WTC11 (cell line): Measurements from ENCODE around the gene SCN9A. TPM values are rescaled to one million over a fixed set of nuclear protein-coding genes. Genes with fewer than 3 reads are reported as not detected.
"Not testable (repeated sequence)": the region's sequence is repeated elsewhere in the genome, so short reads cannot be mapped to it uniquely, and the experiment has no call there.

ENCODE experiments used
- ATAC-seq: fragments of 200-7000 bp; cut with Tn5 transposase; 2 replicates; pipeline ENCODE4 v1.10.0; 2021; ENCODE audit warnings: mild to moderate bottlenecking, moderate library complexity
- CTCF ChIA-PET: fragments of 300-600 bp; sonication (Branson Sonifier 250); formaldehyde crosslinking; loops from one replicate; lab custom pipeline; 2021; ENCODE audit warnings: antibody characterized with exemption; lab: Charles Lee
- POLR2A ChIA-PET: fragments of 350-600 bp; sonication (Branson Sonifier 250); formaldehyde crosslinking; loops from one replicate; lab custom pipeline; 2021; ENCODE audit warnings: antibody characterized with exemption; lab: Charles Lee
- DNase-seq: peaks from one replicate; pipeline ENCODE4 v3.0.0; 2021; ENCODE audit warnings: low spot score
- H3K27ac Mint-ChIP-seq: 2 replicates; pipeline ENCODE4 v1.8.0; 2021; ENCODE audit warnings: mixed read lengths
- H3K27me3 Mint-ChIP-seq: 2 replicates; pipeline ENCODE4 v1.8.0; 2021; ENCODE audit warnings: low read depth, mild to moderate bottlenecking, moderate library complexity, mixed read lengths
- H3K36me3 Mint-ChIP-seq: 2 replicates; pipeline ENCODE4 v1.8.0; 2021; ENCODE audit warnings: mixed read lengths
- H3K4me1 Mint-ChIP-seq: 2 replicates; pipeline ENCODE4 v1.8.0; 2022; ENCODE audit warnings: mixed read lengths
- H3K4me3 Mint-ChIP-seq: 2 replicates; pipeline ENCODE4 v1.8.0; 2021; ENCODE audit warnings: mild to moderate bottlenecking, moderate library complexity, mixed read lengths
- H3K9me3 Mint-ChIP-seq: 2 replicates; pipeline ENCODE4 v1.8.0; 2021; ENCODE audit warnings: mixed read lengths
- CBFB ChIP-seq: sonication (generic); formaldehyde crosslinking; IDR thresholded peaks from 2 replicates; pipeline ENCODE4 v1.8.1; 2022; ENCODE audit warnings: mild to moderate bottlenecking, low read depth, missing genetic modification reagents
- CDX4 ChIP-seq: fragments of 250-450 bp; sonication (Bioruptor Pico); IDR thresholded peaks from 2 replicates; pipeline ENCODE4 v1.9.0; 2021; ENCODE audit warnings: moderate library complexity, mild to moderate bottlenecking, inconsistent platforms, borderline replicate concordance
- E2F1 ChIP-seq: sonication (generic); formaldehyde crosslinking; IDR thresholded peaks from 2 replicates; pipeline ENCODE4 v1.8.0; 2022; ENCODE audit warnings: mild to moderate bottlenecking, missing genetic modification reagents
- E2F4 ChIP-seq: sonication (generic); formaldehyde crosslinking; IDR thresholded peaks from 2 replicates; pipeline ENCODE4 v1.8.1; 2022; ENCODE audit warnings: low read depth, mild to moderate bottlenecking, moderate library complexity, missing genetic modification reagents, borderline replicate concordance
- E2F5 ChIP-seq: sonication (generic); formaldehyde crosslinking; IDR thresholded peaks from 2 replicates; pipeline ENCODE4 v1.8.1; 2022; ENCODE audit warnings: mild to moderate bottlenecking, moderate library complexity, missing genetic modification reagents
- FOXK1 ChIP-seq: sonication (generic); formaldehyde crosslinking; IDR thresholded peaks from 2 replicates; pipeline ENCODE4 v1.8.0; 2022; ENCODE audit warnings: mild to moderate bottlenecking, moderate library complexity, missing genetic modification reagents
- HMGA2 ChIP-seq: fragments of 250-450 bp; sonication (Bioruptor Pico); IDR thresholded peaks from 2 replicates; pipeline ENCODE4 v1.4.0; 2021; ENCODE audit warnings: mild to moderate bottlenecking, moderate library complexity
- KAT7 ChIP-seq: sonication (generic); formaldehyde crosslinking; IDR thresholded peaks from 2 replicates; pipeline ENCODE4 v1.8.1; 2023; ENCODE audit warnings: missing genetic modification reagents, mild to moderate bottlenecking, borderline replicate concordance
- NFE2L1 ChIP-seq: sonication (generic); formaldehyde crosslinking; IDR thresholded peaks from 2 replicates; pipeline ENCODE4 v1.8.1; 2023; ENCODE audit warnings: missing genetic modification reagents
- NFYB ChIP-seq: sonication (generic); formaldehyde crosslinking; conservative IDR thresholded peaks from 2 replicates; pipeline ENCODE4 v1.8.0; 2022; ENCODE audit warnings: low read depth, missing genetic modification reagents
- STAT6 ChIP-seq: sonication (generic); formaldehyde crosslinking; conservative IDR thresholded peaks from 2 replicates; pipeline ENCODE4 v1.8.1; 2023; ENCODE audit warnings: mild to moderate bottlenecking, low read depth, missing genetic modification reagents, moderate library complexity
- ZBTB21 ChIP-seq: sonication (generic); formaldehyde crosslinking; IDR thresholded peaks from 2 replicates; pipeline ENCODE4 v1.8.1; 2023; ENCODE audit warnings: mild to moderate bottlenecking, missing genetic modification reagents, borderline replicate concordance
- ZBTB43 ChIP-seq: sonication (generic); formaldehyde crosslinking; IDR thresholded peaks from 2 replicates; pipeline ENCODE4 v1.8.1; 2023; ENCODE audit warnings: mild to moderate bottlenecking, missing genetic modification reagents
- ZNF281 ChIP-seq: sonication (generic); formaldehyde crosslinking; IDR thresholded peaks from 2 replicates; pipeline ENCODE4 v1.8.0; 2023; ENCODE audit warnings: mild to moderate bottlenecking, missing genetic modification reagents
- ZNF396 ChIP-seq: fragments of 250-450 bp; sonication (Bioruptor Pico); IDR thresholded peaks from 2 replicates; pipeline ENCODE4 v1.8.0; 2021; ENCODE audit warnings: mild to moderate bottlenecking, moderate library complexity, borderline replicate concordance
- total RNA-seq: library from RNA; stranded (reverse); gene quantifications from 3 replicates; pipeline ENCODE4 v1.2.3, GENCODE V29; 2021

SCN9A gene
- total RNA-seq, 1 experiment from 2014 or later: 7.3 TPM

- TF ChIP-seq HMGA2 (CRISPR knock-in tag) (no peak), NFYB (no peak), E2F4 (CRISPR knock-in tag) (no peak)
These were observed 164.7 kb downstream of the SCN9A start (continued) for GRCh38 chr2:166211079-166211478.

- CTCF ChIA-PET, H3K27me3 Mint-ChIP-seq: not testable (repeated sequence)
These were observed 165.8 kb downstream of the SCN9A start for GRCh38 chr2:166209944-166210343.

GRCh38 chr2:166209367-166209766, 166.4 kb downstream of the SCN9A start:
- peaks cover 23% of the 10 kb centered on the region for H3K9me3 Mint-ChIP-seq
- H3K4me3 Mint-ChIP-seq, ATAC-seq, CTCF ChIA-PET, H3K27me3 Mint-ChIP-seq, POLR2A ChIA-PET, H3K27ac Mint-ChIP-seq, DNase-seq, H3K36me3 Mint-ChIP-seq, H3K4me1 Mint-ChIP-seq: not testable (repeated sequence)

More at GRCh38 chr2:166209944-166210343, 165.8 kb downstream of the SCN9A start:
- H3K4me1 Mint-ChIP-seq, POLR2A ChIA-PET, ATAC-seq, H3K4me3 Mint-ChIP-seq, DNase-seq, H3K27ac Mint-ChIP-seq: not testable (repeated sequence)
- peaks cover 12% of the 10 kb centered on the region for H3K36me3 Mint-ChIP-seq
- peaks cover 23% of the 10 kb centered on the region for H3K9me3 Mint-ChIP-seq

- Mint-ChIP-seq H3K9me3 (peaks cover 42% of the 10 kb centered on the region), H3K36me3 (peaks cover 14% of the 10 kb centered on the region)
- ATAC-seq, H3K27ac Mint-ChIP-seq, H3K4me1 Mint-ChIP-seq, DNase-seq, H3K27me3 Mint-ChIP-seq, H3K4me3 Mint-ChIP-seq, CTCF ChIA-PET, POLR2A ChIA-PET: not testable (repeated sequence)
These were observed 169.6 kb downstream of the SCN9A start for GRCh38 chr2:166206153-166206552.

GRCh38 chr2:166202778-166203177, 173.0 kb downstream of the SCN9A start:
- H3K4me1 Mint-ChIP-seq: no peaks in the 10 kb centered on the region
- H3K27me3 Mint-ChIP-seq: no peaks in the 10 kb centered on the region
- ChIA-PET CTCF (no interaction called here), POLR2A (no interaction called here)
- no peak overlapping the region for H3K27ac Mint-ChIP-seq
- TF ChIP-seq ZNF281 (CRISPR knock-in tag) (no peak), NFE2L1 (no peak), HMGA2 (CRISPR knock-in tag) (no peak), CBFB (CRISPR knock-in tag) (no peak), FOXK1 (CRISPR knock-in tag) (no peak), KAT7 (no peak), CDX4 (no peak), STAT6 (CRISPR knock-in tag) (no peak), ZNF396 (CRISPR knock-in tag) (no peak), E2F5 (CRISPR knock-in tag) (no peak), ZBTB21 (CRISPR knock-in tag) (no peak), ZBTB43 (CRISPR knock-in tag) (no peak), E2F1 (CRISPR knock-in tag) (no peak)
- no peak overlapping the region for H3K4me3 Mint-ChIP-seq
- peaks cover 8% of the 10 kb centered on the region for H3K36me3 Mint-ChIP-seq
- H3K9me3 Mint-ChIP-seq: peaks cover 42% of the 10 kb centered on the region
- DNase-seq (no peak), ATAC-seq (no peak)
